Keratinocyte (primary cell): Measurements from ENCODE around the gene CDC42EP5. TPM values are rescaled to one million over a fixed set of nuclear protein-coding genes. Genes with fewer than 3 reads are reported as not detected.

Experiments
- DNase-seq: peaks from one replicate; pipeline ENCODE4 v3.0.0-alpha.2; 2011; ENCODE audit warnings: low read depth, missing footprints, low spot score
- FAIRE-seq: peaks from 2 replicates; lab custom pipeline; 2011; peaks lifted over from hg19 to GRCh38; lab: Jason Lieb, UNC
- H2AFZ ChIP-seq: 2 replicates; pipeline ENCODE4 v1.6.0; 2012; ENCODE audit warnings: low read length, control low read depth, inconsistent platforms; ENCODE audit not compliant: control insufficient read depth
- H3K27ac ChIP-seq: 2 replicates; pipeline ENCODE4 v1.5.1; 2011; ENCODE audit warnings: low read length; ENCODE audit not compliant: control insufficient read depth, insufficient read depth
- H3K27me3 ChIP-seq: 3 replicates; pipeline ENCODE4 v1.6.0; 2011; ENCODE audit warnings: low read length; ENCODE audit not compliant: control insufficient read depth, insufficient read depth; ENCODE audit errors: extremely low read depth
- H3K36me3 ChIP-seq, 2 experiments: 2 replicates in 1 of 2; 3 replicates in 1 of 2; pipeline ENCODE4 v1.5.1; 2011; ENCODE audit warnings: low read length in 2 of 2, mild to moderate bottlenecking in 1 of 2; ENCODE audit not compliant: control insufficient read depth in 2 of 2, insufficient read depth in 2 of 2; ENCODE audit errors: extremely low read depth in 1 of 2
- H3K4me1 ChIP-seq: 3 replicates; pipeline ENCODE4 v1.5.1; 2011; ENCODE audit warnings: low read length; ENCODE audit not compliant: control insufficient read depth, insufficient read depth; ENCODE audit errors: extremely low read depth
- H3K4me2 ChIP-seq: 3 replicates; pipeline ENCODE4 v1.6.0; 2011; ENCODE audit warnings: low read depth, low read length; ENCODE audit not compliant: control insufficient read depth, insufficient read depth; ENCODE audit errors: extremely low read depth
- H3K4me3 ChIP-seq, 3 experiments: fragments of 200-600 bp in 1 of 3; sonication (generic) in 1 of 3; 2 replicates in 2 of 3; 3 replicates in 1 of 3; pipeline ENCODE4 v1.5.1; 2011 to 2016; ENCODE audit warnings: low read length in 3 of 3, mild to moderate bottlenecking in 3 of 3, control low read depth in 2 of 3, inconsistent platforms in 1 of 3, low read depth in 1 of 3, mixed read lengths in 1 of 3, mixed run types in 1 of 3, moderate library complexity in 1 of 3; ENCODE audit not compliant: control insufficient read depth in 2 of 3, insufficient read depth in 2 of 3; ENCODE audit errors: extremely low read depth in 1 of 3
- H3K79me2 ChIP-seq: 2 replicates; pipeline ENCODE4 v1.6.0; 2012; ENCODE audit warnings: low read length; ENCODE audit not compliant: control insufficient read depth, insufficient read depth
- H3K9ac ChIP-seq: 3 replicates; pipeline ENCODE4 v1.6.0; 2011; ENCODE audit warnings: low read length; ENCODE audit not compliant: control insufficient read depth, insufficient read depth; ENCODE audit errors: extremely low read depth
- H3K9me1 ChIP-seq: 3 replicates; pipeline ENCODE4 v1.6.0; 2011; ENCODE audit warnings: low read length; ENCODE audit not compliant: control insufficient read depth, insufficient read depth; ENCODE audit errors: extremely low read depth
- H3K9me3 ChIP-seq: 2 replicates; pipeline ENCODE4 v1.5.1; 2012; ENCODE audit warnings: low read depth, low read length; ENCODE audit not compliant: control insufficient read depth
- H4K20me1 ChIP-seq: 3 replicates; pipeline ENCODE4 v1.6.0; 2011; ENCODE audit warnings: low read length; ENCODE audit not compliant: control insufficient read depth, insufficient read depth; ENCODE audit errors: extremely low read depth
- CTCF ChIP-seq, 3 experiments: IDR thresholded peaks in 1 of 3; conservative IDR thresholded peaks in 1 of 3; optimal IDR thresholded peaks in 1 of 3; 2 replicates in 2 of 3; 3 replicates in 1 of 3; pipeline versions ENCODE3 to v1.5.1; 2011; ENCODE audit warnings: low read length in 3 of 3, mild to moderate bottlenecking in 3 of 3, moderate library complexity in 2 of 3, control low read depth in 1 of 3, inconsistent platforms in 1 of 3; ENCODE audit not compliant: insufficient read depth in 2 of 3; ENCODE audit errors: extremely low read depth in 1 of 3
- EZH2 ChIP-seq: IDR thresholded peaks from one replicate; pipeline ENCODE4 v1.6.1; 2012; ENCODE audit warnings: inconsistent platforms, mild to moderate bottlenecking, low read length, moderate library complexity
- dilution Hi-C: fragments of 300-500 bp; cut with MboI; formaldehyde crosslinking; loops from one replicate; pipeline ENCODE4 v1.7.0; 2020; ENCODE audit warnings: low sequenced_read_pairs; ENCODE audit not compliant: extremely low pct_ligation_motif_present
- polyA plus RNA-seq, 5 experiments: library from polyadenylated mRNA; depleted of rRNA in 3 of 5; stranded (reverse) in 3 of 5; stranded (forward) in 1 of 5; unstranded in 1 of 5; fragments of >200 nt; gene quantifications; 1 replicate in 1 of 5; 2 replicates in 3 of 5; 3 replicates in 1 of 5; pipeline versions ENCODE4 v1.2.1 to v1.2.3, GENCODE V29; 2011 to 2012; ENCODE audit warnings: missing spikeins in 2 of 5, low read depth in 1 of 5, low replicate concordance in 1 of 5

Gene CDC42EP5
- polyA plus RNA-seq, 1 donor (not counting 4 experiments of a cell fraction or from before 2014, with no cell fraction given) = 8.6 TPM

- TF ChIP-seq EZH2 (no peak), CTCF (optimal IDR thresholded peaks at IDR 0.05 in 1 of 3, IDR thresholded peaks at IDR 0.05 in 1 of 3, conservative IDR thresholded peaks at IDR 0.05 in 1 of 3; ENCODE audit: extremely low read depth in 1 of 3, insufficient read depth in 2 of 3, low read length in 3 of 3) (no peak)
- Histone ChIP-seq H3K4me2 (no peak overlapping the region), H3K27me3 (peaks cover 20% of the 10 kb centered on the region), H3K4me1 (peaks cover 19% of the 10 kb centered on the region), H3K36me3 (no peaks in the 10 kb centered on the region), H3K9ac (no peak overlapping the region), H4K20me1 (no peaks in the 10 kb centered on the region), H2AFZ (no peak overlapping the region), H3K9me3 (no peaks in the 10 kb centered on the region), H3K4me3 (no peak overlapping the region), H3K79me2 (no peaks in the 10 kb centered on the region), H3K9me1 (no peaks in the 10 kb centered on the region), H3K27ac (no peak overlapping the region)
- dilution Hi-C loops = no loop called here
- no peak for FAIRE-seq
- DNase-seq = no peak
Measured at GRCh38 chr19:54429176-54429495, 44.0 kb downstream of the CDC42EP5 start.

- no peak overlapping the region for H2AFZ ChIP-seq
- no peak overlapping the region for H3K4me3 ChIP-seq
- no peak overlapping the region for H3K4me2 ChIP-seq
- peaks cover 20% of the 10 kb centered on the region for H3K27me3 ChIP-seq
- H3K9ac ChIP-seq = no peak overlapping the region
- dilution Hi-C loops = no loop called here
- H4K20me1 ChIP-seq = no peaks in the 10 kb centered on the region
- H3K9me3 ChIP-seq = no peaks in the 10 kb centered on the region
- DNase-seq = no peak
- H3K79me2 ChIP-seq = no peaks in the 10 kb centered on the region
- no peaks in the 10 kb centered on the region for H3K9me1 ChIP-seq
- H3K27ac ChIP-seq = no peak overlapping the region
- FAIRE-seq = no peak
- TF ChIP-seq EZH2 (no peak), CTCF (optimal IDR thresholded peaks at IDR 0.05 in 1 of 3, IDR thresholded peaks at IDR 0.05 in 1 of 3, conservative IDR thresholded peaks at IDR 0.05 in 1 of 3; ENCODE audit: extremely low read depth in 1 of 3, insufficient read depth in 2 of 3, low read length in 3 of 3) (no peak)
- H3K36me3 ChIP-seq = no peaks in the 10 kb centered on the region
- peaks cover 19% of the 10 kb centered on the region for H3K4me1 ChIP-seq
Measured at GRCh38 chr19:54428323-54429175, 44.5 kb downstream of the CDC42EP5 start.
